ENCODE results near the gene CACNA1G. TPM values are rescaled to one million over a fixed set of nuclear protein-coding genes. Genes with fewer than 3 reads are reported as not detected.

The CACNA1G gene
- total RNA-seq, 1 experiment from 2014 or later = 6.7 TPM

- no peaks in the 10 kb centered on the region for H3K9me3 Mint-ChIP-seq
- ATAC-seq (peak; percentile 19; the same call in 1 of the 2 replicates), DNase-seq (ENCODE audit: low spot score) (no peak)
- ChIA-PET POLR2A (no interaction called here), CTCF (interaction anchor here (1.3 to 1.5 kb wide), 2 partner anchors 17 to 32 kb away, joined by 3 to 4 read pairs; no protein-coding TSS in a partner anchor)
- no peak overlapping the region for H3K4me3 Mint-ChIP-seq
- H3K4me1 Mint-ChIP-seq = peaks cover 15% of the 10 kb centered on the region
- TF ChIP-seq ZNF121 (CRISPR knock-in tag; IDR thresholded peaks at IDR 0.05) (no peak), ZNF396 (CRISPR knock-in tag; IDR thresholded peaks at IDR 0.05; ENCODE audit: borderline replicate concordance) (no peak), EMX1 (CRISPR knock-in tag; IDR thresholded peaks at IDR 0.05) (no peak), GABPB1 (CRISPR knock-in tag; IDR thresholded peaks at IDR 0.05) (peak; percentile 10; the same call in 1 of the 2 replicates)
- H3K27ac Mint-ChIP-seq = peak overlapping the region; percentile 25; the same call in 1 of the 2 replicates
- peaks cover 3% of the 10 kb centered on the region for H3K27me3 Mint-ChIP-seq (ENCODE audit: low read depth)
- no peaks in the 10 kb centered on the region for H3K36me3 Mint-ChIP-seq
Observed at GRCh38 chr17:50518384-50519023, 42.0 kb upstream of the CACNA1G start.

DNA sequence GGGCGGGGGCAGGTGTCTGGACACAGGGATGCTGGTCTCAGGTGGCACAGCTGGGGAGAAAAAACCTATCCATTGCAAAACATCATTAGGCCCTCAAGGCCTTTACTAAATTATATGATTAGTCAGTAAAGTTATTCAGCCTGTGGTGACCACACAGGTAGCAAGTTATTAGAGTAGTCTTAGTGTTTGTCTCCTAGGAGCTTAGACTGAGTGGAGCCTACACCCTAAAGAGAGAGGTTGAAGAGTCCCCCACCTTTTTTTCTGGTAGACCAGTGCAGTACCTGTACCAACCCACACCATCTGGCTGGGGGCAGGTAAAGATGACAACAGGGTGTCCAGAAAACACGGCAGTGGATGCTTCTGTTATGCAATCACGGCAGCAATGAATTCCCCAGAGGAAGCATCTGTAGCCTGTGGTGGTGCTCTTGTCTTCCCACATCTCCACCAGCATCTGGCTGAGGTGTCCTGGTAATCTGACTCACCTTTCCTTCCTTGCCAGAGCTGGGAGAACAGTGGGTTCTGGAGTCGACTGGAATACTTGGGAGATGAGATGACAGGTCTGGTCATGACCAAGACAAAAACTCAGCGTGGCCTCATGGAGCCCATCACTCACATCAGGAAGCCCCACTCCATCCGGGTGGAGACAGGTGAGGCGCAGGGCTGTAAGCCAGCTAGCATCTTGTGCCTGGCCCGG is 41.2 kb upstream of the CACNA1G start:
- Mint-ChIP-seq H3K36me3 (no peaks in the 10 kb centered on the region), H3K27ac (no peak overlapping the region), H3K4me1 (peaks cover 15% of the 10 kb centered on the region), H3K4me3 (no peak overlapping the region), H3K9me3 (no peaks in the 10 kb centered on the region), H3K27me3 (ENCODE audit: low read depth) (peaks cover 3% of the 10 kb centered on the region)
- TF ChIP-seq GABPB1 (CRISPR knock-in tag; IDR thresholded peaks at IDR 0.05) (no peak), TEAD4 (CRISPR knock-in tag; IDR thresholded peaks at IDR 0.05) (no peak), ZNF396 (CRISPR knock-in tag; IDR thresholded peaks at IDR 0.05; ENCODE audit: borderline replicate concordance) (no peak), ZNF512 (CRISPR knock-in tag; IDR thresholded peaks at IDR 0.05; ENCODE audit: borderline replicate concordance) (no peak), CBFB (CRISPR knock-in tag; IDR thresholded peaks at IDR 0.05; ENCODE audit: low read depth) (no peak), SOX15 (CRISPR knock-in tag; IDR thresholded peaks at IDR 0.05) (no peak), KAT7 (CRISPR knock-in tag; IDR thresholded peaks at IDR 0.05; ENCODE audit: borderline replicate concordance) (no peak), E2F1 (CRISPR knock-in tag; IDR thresholded peaks at IDR 0.05) (no peak), EMX1 (CRISPR knock-in tag; IDR thresholded peaks at IDR 0.05) (no peak), TP53 (CRISPR knock-in tag; IDR thresholded peaks at IDR 0.05) (no peak), OVOL2 (CRISPR knock-in tag; IDR thresholded peaks at IDR 0.05; ENCODE audit: borderline replicate concordance) (no peak), ZNF425 (CRISPR knock-in tag; conservative IDR thresholded peaks at IDR 0.05) (no peak)
- TF ChIP-seq, protein P1, sequence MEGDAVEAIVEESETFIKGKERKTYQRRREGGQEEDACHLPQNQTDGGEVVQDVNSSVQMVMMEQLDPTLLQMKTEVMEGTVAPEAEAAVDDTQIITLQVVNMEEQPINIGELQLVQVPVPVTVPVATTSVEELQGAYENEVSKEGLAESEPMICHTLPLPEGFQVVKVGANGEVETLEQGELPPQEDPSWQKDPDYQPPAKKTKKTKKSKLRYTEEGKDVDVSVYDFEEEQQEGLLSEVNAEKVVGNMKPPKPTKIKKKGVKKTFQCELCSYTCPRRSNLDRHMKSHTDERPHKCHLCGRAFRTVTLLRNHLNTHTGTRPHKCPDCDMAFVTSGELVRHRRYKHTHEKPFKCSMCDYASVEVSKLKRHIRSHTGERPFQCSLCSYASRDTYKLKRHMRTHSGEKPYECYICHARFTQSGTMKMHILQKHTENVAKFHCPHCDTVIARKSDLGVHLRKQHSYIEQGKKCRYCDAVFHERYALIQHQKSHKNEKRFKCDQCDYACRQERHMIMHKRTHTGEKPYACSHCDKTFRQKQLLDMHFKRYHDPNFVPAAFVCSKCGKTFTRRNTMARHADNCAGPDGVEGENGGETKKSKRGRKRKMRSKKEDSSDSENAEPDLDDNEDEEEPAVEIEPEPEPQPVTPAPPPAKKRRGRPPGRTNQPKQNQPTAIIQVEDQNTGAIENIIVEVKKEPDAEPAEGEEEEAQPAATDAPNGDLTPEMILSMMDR (IDR thresholded peaks at IDR 0.05) = no peak
- no peak for DNase-seq (ENCODE audit: low spot score)
- CTCF ChIA-PET = interaction anchor here (1.3 to 2.7 kb wide), 3 partner anchors 14 to 32 kb away, joined by 3 to 17 read pairs (median 4); partner anchors contain the start of gene EPN3
- ATAC-seq = no peak
- POLR2A ChIA-PET = no interaction called here
